C4-2B (cell line): Measurements from ENCODE around the gene ARHGEF1.

Experiments
- H3K27ac ChIP-seq: fragments of 450-650 bp; 2 replicates; pipeline ENCODE4 v1.5.1; 2017
- CTCF ChIP-seq: fragments of 450-650 bp; conservative IDR thresholded peaks from 2 replicates; pipeline ENCODE4 v1.5.1; 2017; ENCODE audit warnings: mild to moderate bottlenecking
- ZFX ChIP-seq: fragments of 450-650 bp; IDR thresholded peaks from 2 replicates; pipeline ENCODE4 v1.6.1; 2017

The ARHGEF1 gene

GRCh38 chr19:41903193-41903953 lies 20.4 kb downstream of the ARHGEF1 start:
- peak overlapping the region; percentile 68 for H3K27ac ChIP-seq
- TF ChIP-seq CTCF (no peak), ZFX (no peak)

- TF ChIP-seq ZFX (no peak), CTCF (no peak)
- peak overlapping the region; percentile 68 for H3K27ac ChIP-seq
Measured at GRCh38 chr19:41904118-41904870, 21.3 kb downstream of the ARHGEF1 start.

GRCh38 chr19:41905273-41906002 lies 22.5 kb downstream of the ARHGEF1 start:
- peak overlapping the region; percentile 68 for H3K27ac ChIP-seq
- TF ChIP-seq ZFX (no peak), CTCF (no peak)

- no peak overlapping the region for H3K27ac ChIP-seq
- TF ChIP-seq ZFX (no peak), CTCF (no peak)
Measured at GRCh38 chr19:41906271-41906670, 23.3 kb downstream of the ARHGEF1 start.

GRCh38 chr19:41906916-41907680 lies 24.1 kb downstream of the ARHGEF1 start:
- TF ChIP-seq CTCF = no peak
- H3K27ac ChIP-seq = no peak overlapping the region

GRCh38 chr19:41907994-41908615 lies 25.1 kb downstream of the ARHGEF1 start:
- TF ChIP-seq ZFX = no peak
- no peak for TF ChIP-seq CTCF

More at GRCh38 chr19:41907994-41908615, 25.1 kb downstream of the ARHGEF1 start:
- H3K27ac ChIP-seq = no peak overlapping the region
